Stimulated activated CD4-positive, alpha-beta T cell treated with anti-CD3 and anti-CD28 coated beads, Interleukin-4, amount 100 ng/mL, for 48 hours (primary cell): Measurements from ENCODE around the gene EIF5A.

Source experiments
- DNase-seq, 2 donors: peaks; one replicate each; pipeline ENCODE4 v3.0.0-alpha.2; 2020; ENCODE audit warnings: low read depth in 2 of 2

EIF5A gene

GRCh38 chr17:7285679-7286078 lies 21.7 kb upstream of the EIF5A start:
- no peak for DNase-seq

GRCh38 chr17:7289256-7290032 lies 18.0 kb upstream of the EIF5A start:
- no peak for DNase-seq

GRCh38 chr17:7290166-7290565 lies 17.3 kb upstream of the EIF5A start:
- no peak for DNase-seq

GRCh38 chr17:7290685-7291084 lies 16.7 kb upstream of the EIF5A start:
- DNase-seq: no peak

- DNase-seq: no peak
Observed at GRCh38 chr17:7292194-7292593, 15.2 kb upstream of the EIF5A start.

- DNase-seq: no peak
Observed at GRCh38 chr17:7292729-7293128, 14.7 kb upstream of the EIF5A start.

GRCh38 chr17:7293159-7293558 lies 14.3 kb upstream of the EIF5A start:
- DNase-seq: no peak

GRCh38 chr17:7293816-7294613 lies 13.4 kb upstream of the EIF5A start:
- DNase-seq: no peak

GRCh38 chr17:7294614-7295153 lies 12.7 kb upstream of the EIF5A start, which contains the start of gene YBX2:
Gene YBX2, minus strand, starts transcription at chr17:7294639. Its CDS starts 139 bp downstream, at chr17:7294500.
- peak; percentile 76 to 79 for DNase-seq

- DNase-seq: no peak
Observed at GRCh38 chr17:7295230-7296180, 11.9 kb upstream of the EIF5A start.

- peak; percentile 62 to 67 for DNase-seq
Observed at GRCh38 chr17:7296189-7296861, 11.1 kb upstream of the EIF5A start.

- DNase-seq: no peak
Observed at GRCh38 chr17:7304179-7304578, 3.2 kb upstream of the EIF5A start.

GRCh38 chr17:7307686-7308624 lies 527 bp downstream of the EIF5A start:
- peak; percentile 33 to 37 for DNase-seq

- peak; percentile 61 to 75 for DNase-seq
Observed at GRCh38 chr17:7308625-7309433, 1.4 kb downstream of the EIF5A start.

- DNase-seq: no peak
Observed at GRCh38 chr17:7309628-7310027, 2.2 kb downstream of the EIF5A start.

- no peak for DNase-seq
Observed at GRCh38 chr17:7311110-7311705, 3.8 kb downstream of the EIF5A start.

GRCh38 chr17:7312432-7313087 lies 5.1 kb downstream of the EIF5A start:
- no peak for DNase-seq
